Left lung (tissue), 14 donors: ENCODE data around the gene NCK1. TPM values are rescaled to one million over a fixed set of nuclear protein-coding genes. Genes with fewer than 3 reads are reported as not detected.

Experiments
- ATAC-seq: fragments of 200-7000 bp; cut with Tn5 transposase; one replicate; pipeline ENCODE4 v1.9.1; 2020; ENCODE audit warnings: moderate library complexity
- DNase-seq, 4 donors: peaks; one replicate each; pipeline ENCODE4 v3.0.0-alpha.2; 2013 to 2020
- H3K27ac ChIP-seq, 2 donors: fragments of 200-600 bp; sonication (generic) in 1 of 2; one replicate each; pipeline versions ENCODE4 v1.5.0 to v1.8.0; 2020 to 2021
- H3K27me3 ChIP-seq, 2 donors: fragments of 200-600 bp; sonication (generic) in 1 of 2; one replicate each; pipeline versions ENCODE4 v1.5.0 to v1.8.0; 2020 to 2021
- H3K36me3 ChIP-seq, 2 donors: fragments of 200-600 bp; sonication (generic) in 1 of 2; one replicate each; pipeline versions ENCODE4 v1.5.0 to v1.8.0; 2020 to 2021
- H3K4me1 ChIP-seq, 2 donors: fragments of 200-600 bp; one replicate each; pipeline ENCODE4 v1.8.0; 2021
- H3K4me3 ChIP-seq, 2 donors: fragments of 200-600 bp; sonication (generic) in 1 of 2; one replicate each; pipeline versions ENCODE4 v1.5.0 to v1.8.0; 2020 to 2021; ENCODE audit warnings: mild to moderate bottlenecking in 1 of 2
- H3K9me3 ChIP-seq, 2 donors: fragments of 200-600 bp; sonication (generic) in 1 of 2; one replicate each; pipeline versions ENCODE4 v1.5.0 to v1.8.0; 2020 to 2021
- intact Hi-C, 2 donors: fragments of 100-400 bp; cut with DNase I; formaldehyde crosslinking; loops; one replicate each; pipeline versions ENCODE4 v1.11.2 to v1.14.2; 2022
- long read RNA-seq, 12 donors: library from polyadenylated mRNA in 2 of 12; unstranded in 2 of 12; transcript quantifications; one replicate each; pipeline ENCODE4 v2.0.0 and lab custom pipeline, GENCODE V29; 2019 to 2026
- polyA plus RNA-seq, 6 donors: library from polyadenylated mRNA; unstranded; fragments of 120-200 nt; gene quantifications; one replicate each; pipeline ENCODE4 v1.2.1, GENCODE V29; 2013; ENCODE audit not compliant: insufficient read length in 6 of 6
- total RNA-seq, 2 donors: library from RNA; stranded (reverse); fragmentation: NEBNext Ultra II Directional; extraction: Animal tissue kit (Norgen Biotek cat#: 25700); gene quantifications; one replicate each; pipeline ENCODE4 v1.2.1, GENCODE V29; 2021
- TF ChIP-seq, protein P1 (sequence below), 2 donors: fragments of 200-600 bp; sonication (generic) in 1 of 2; IDR thresholded peaks; one replicate each; pipeline versions ENCODE4 v1.5.0 to v1.8.0; 2021; ENCODE audit warnings: antibody characterized with exemption in 2 of 2
- donor health status: DM: no; HTN: yes; CAD: no.
- donor health status: DM: no; HTN: no; CAD: no.

The NCK1 gene
- 10 to 100 TPM; 31.9 to 51.7 TPM for total RNA-seq
- 10 to 100 TPM; 41.4 to 54.6 (median 47.7) TPM for polyA plus RNA-seq
- long read RNA-seq, donor 1, transcript NCK1-201 (4 exons, 1,937 nt): major isoform, 10 of 19 reads
- long read RNA-seq, donor 1, partial matches to known transcripts: 5 of 19 reads
- long read RNA-seq, donor 1, other reads (novel, unspliced or antisense): 0 of 19 reads
- long read RNA-seq, donor 2, transcript NCK1-201 (4 exons, 1,937 nt): major isoform, 8 of 31 reads
- long read RNA-seq, donor 2, partial matches to known transcripts: 20 of 31 reads
- long read RNA-seq, donor 2, other reads (novel, unspliced or antisense): 0 of 31 reads
- long read RNA-seq, donor 3, transcript NCK1-201 (4 exons, 1,937 nt): major isoform, 8 of 10 reads
- long read RNA-seq, donor 3, partial matches to known transcripts: 0 of 10 reads
- long read RNA-seq, donor 3, other reads (novel, unspliced or antisense): 0 of 10 reads
- long read RNA-seq, donor 4, transcript NCK1-204 (3 exons, 2,403 nt): major isoform, 6 of 13 reads
- long read RNA-seq, donor 4, partial matches to known transcripts: 0 of 13 reads
- long read RNA-seq, donor 4, other reads (novel, unspliced or antisense): 1 of 13 reads
- long read RNA-seq, donor 5, transcript NCK1-201 (4 exons, 1,937 nt): major isoform, 8 of 12 reads
- long read RNA-seq, donor 5, partial matches to known transcripts: 0 of 12 reads
- long read RNA-seq, donor 5, other reads (novel, unspliced or antisense): 0 of 12 reads
- long read RNA-seq, donor 6, transcript NCK1-201 (4 exons, 1,937 nt): major isoform, 7 of 14 reads
- long read RNA-seq, donor 6, partial matches to known transcripts: 5 of 14 reads
- long read RNA-seq, donor 6, other reads (novel, unspliced or antisense): 0 of 14 reads
- long read RNA-seq, donor 7, transcript NCK1-201 (4 exons, 1,937 nt): major isoform, 8 of 14 reads
- long read RNA-seq, donor 7, partial matches to known transcripts: 5 of 14 reads
- long read RNA-seq, donor 7, other reads (novel, unspliced or antisense): 0 of 14 reads
- long read RNA-seq, donor 8, partial matches to known transcripts: 0 of 5 reads
- long read RNA-seq, donor 8, other reads (novel, unspliced or antisense): 0 of 5 reads
- long read RNA-seq, donor 9: 0 reads
- long read RNA-seq, donor 10, partial matches to known transcripts: 0 of 5 reads
- long read RNA-seq, donor 10, other reads (novel, unspliced or antisense): 2 of 5 reads
- long read RNA-seq, donor 11, transcript NCK1-201 (4 exons, 1,937 nt): major isoform, 7 of 9 reads
- long read RNA-seq, donor 11, partial matches to known transcripts: 0 of 9 reads
- long read RNA-seq, donor 11, other reads (novel, unspliced or antisense): 0 of 9 reads
- long read RNA-seq, donor 12, transcript NCK1-201 (4 exons, 1,937 nt): major isoform, 5 of 5 reads
- long read RNA-seq, donor 12, partial matches to known transcripts: 0 of 5 reads
- long read RNA-seq, donor 12, other reads (novel, unspliced or antisense): 0 of 5 reads

DNA sequence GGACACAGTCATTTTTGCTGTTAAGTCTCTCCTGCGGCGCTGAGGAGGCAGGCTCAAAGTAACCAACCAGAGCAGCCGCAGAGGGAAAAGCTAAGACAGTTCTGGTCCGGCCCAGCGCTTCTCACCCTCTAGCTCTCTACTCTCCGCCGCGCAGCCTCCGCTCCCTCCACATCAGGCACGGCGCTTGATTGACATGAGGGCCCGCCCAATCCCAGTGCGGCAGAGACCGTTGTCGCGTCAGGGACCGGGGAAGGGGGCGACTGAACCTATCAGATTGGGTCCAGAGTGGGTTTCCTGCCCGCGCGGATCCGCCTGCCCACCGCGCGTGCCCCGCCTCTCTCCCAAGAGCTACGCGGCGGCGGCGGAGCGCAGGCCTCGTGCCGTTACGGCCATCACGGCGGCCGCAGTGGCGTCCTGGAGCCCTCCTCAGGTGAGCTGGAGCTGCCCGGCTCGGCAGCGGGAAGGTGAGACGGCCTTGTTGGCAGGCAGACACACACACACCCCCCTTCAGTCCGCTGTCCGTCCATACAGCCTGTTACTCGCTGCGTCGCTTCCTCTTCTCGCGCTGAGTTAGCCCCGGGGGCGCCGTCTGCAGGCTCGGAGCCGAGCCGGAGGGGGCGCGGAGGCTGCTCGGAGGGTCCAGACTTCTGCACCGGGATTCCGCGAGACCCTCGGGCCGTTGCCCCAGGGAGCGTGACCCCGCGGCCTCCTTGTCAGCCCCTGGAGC lies at the start of gene NCK1:
Gene NCK1 (plus strand): TSS at position 319 of the 727 bp plus-strand sequence. CDS start 65,794 bp downstream, outside the sequence.
- TF ChIP-seq, protein P1, sequence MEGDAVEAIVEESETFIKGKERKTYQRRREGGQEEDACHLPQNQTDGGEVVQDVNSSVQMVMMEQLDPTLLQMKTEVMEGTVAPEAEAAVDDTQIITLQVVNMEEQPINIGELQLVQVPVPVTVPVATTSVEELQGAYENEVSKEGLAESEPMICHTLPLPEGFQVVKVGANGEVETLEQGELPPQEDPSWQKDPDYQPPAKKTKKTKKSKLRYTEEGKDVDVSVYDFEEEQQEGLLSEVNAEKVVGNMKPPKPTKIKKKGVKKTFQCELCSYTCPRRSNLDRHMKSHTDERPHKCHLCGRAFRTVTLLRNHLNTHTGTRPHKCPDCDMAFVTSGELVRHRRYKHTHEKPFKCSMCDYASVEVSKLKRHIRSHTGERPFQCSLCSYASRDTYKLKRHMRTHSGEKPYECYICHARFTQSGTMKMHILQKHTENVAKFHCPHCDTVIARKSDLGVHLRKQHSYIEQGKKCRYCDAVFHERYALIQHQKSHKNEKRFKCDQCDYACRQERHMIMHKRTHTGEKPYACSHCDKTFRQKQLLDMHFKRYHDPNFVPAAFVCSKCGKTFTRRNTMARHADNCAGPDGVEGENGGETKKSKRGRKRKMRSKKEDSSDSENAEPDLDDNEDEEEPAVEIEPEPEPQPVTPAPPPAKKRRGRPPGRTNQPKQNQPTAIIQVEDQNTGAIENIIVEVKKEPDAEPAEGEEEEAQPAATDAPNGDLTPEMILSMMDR (IDR thresholded peaks at IDR 0.05): no peak
- Histone ChIP-seq H3K27me3 (no peaks in the 10 kb centered on the region), H3K36me3 (no peaks in the 10 kb centered on the region), H3K4me3 (peak within 1 kb of the TSS; percentile 86 to 90), H3K4me1 (peaks cover 0 to 38% of the 10 kb centered on the region in 2 donors), H3K9me3 (no peaks in the 10 kb centered on the region), H3K27ac (peak within 1 kb of the TSS; percentile 96 to 98)
- intact Hi-C loops: no loop called here
- ATAC-seq (peak; percentile 98), DNase-seq (peak; percentile 97 to 99 (median 98))

DNA sequence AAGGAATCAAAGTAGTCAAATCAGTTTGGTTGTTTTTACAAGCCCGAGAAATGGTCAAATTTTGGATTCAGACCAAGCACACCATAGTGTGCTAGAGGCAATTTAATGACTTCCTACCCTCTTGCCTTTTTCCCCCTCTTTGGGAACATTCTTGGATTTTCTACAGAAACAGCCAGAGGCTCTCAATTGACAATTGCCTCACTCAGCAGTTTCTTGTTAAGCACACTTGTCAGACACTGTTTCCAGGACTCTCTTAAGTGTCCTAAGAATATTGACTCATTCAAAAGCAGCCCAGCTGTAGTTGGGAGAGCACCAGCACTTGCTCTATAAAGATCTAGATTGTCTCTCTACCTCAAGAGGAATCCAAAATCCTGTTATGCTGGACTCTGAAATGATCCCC lies 44.6 kb upstream of the NCK1 start:
- no peaks in the 10 kb centered on the region for H3K9me3 ChIP-seq
- peaks cover 0 to 27% of the 10 kb centered on the region in 2 donors for H3K4me1 ChIP-seq
- ATAC-seq (peak; percentile 58), DNase-seq (peak in 2 of 4 donors; percentile 80 to 85)
- TF ChIP-seq, protein P1 (IDR thresholded peaks at IDR 0.05): no peak
- H3K4me3 ChIP-seq: no peak overlapping the region
- intact Hi-C loops: no loop called here
- H3K36me3 ChIP-seq: no peaks in the 10 kb centered on the region
- H3K27me3 ChIP-seq: peaks cover 0 to 40% of the 10 kb centered on the region in 2 donors
- no peak overlapping the region for H3K27ac ChIP-seq

DNA sequence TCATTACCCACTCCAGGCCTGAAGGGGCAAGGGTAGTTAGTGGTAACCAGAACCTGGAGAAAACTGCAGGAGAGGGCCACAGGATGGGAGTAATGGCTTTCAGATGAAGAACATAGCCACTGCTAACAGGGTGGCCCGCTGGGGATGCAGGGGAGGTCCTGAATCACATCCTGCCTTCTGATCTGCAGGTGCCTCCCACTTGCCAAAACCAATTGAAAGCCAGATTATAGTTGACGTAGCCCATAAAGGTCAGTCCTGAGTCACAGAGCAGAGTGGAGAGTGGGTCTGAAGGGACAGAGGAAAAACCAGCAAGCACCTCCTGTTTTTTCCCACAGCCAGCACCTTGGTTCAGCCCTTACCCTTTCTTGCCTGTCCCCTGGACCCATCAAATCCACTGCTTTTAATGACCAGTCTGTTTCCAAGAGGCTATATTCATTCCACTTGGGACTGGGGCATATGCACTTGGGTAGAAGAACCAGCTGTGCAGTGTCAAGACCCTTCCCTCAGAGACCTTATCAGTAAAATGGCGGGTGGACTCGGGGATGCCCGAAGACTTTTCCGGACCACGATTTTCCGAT lies 43.7 kb upstream of the NCK1 start:
- DNase-seq: peak in 1 of 4 donors; percentile 36
- Histone ChIP-seq H3K36me3 (no peaks in the 10 kb centered on the region), H3K4me1 (peaks cover 0 to 27% of the 10 kb centered on the region in 2 donors), H3K9me3 (no peaks in the 10 kb centered on the region), H3K27me3 (peaks cover 0 to 40% of the 10 kb centered on the region in 2 donors), H3K27ac (peak overlapping the region; percentile 73 to 87), H3K4me3 (peak overlapping the region; percentile 51 to 61)
- peak; percentile 61 for ATAC-seq
- intact Hi-C loops: no loop called here
- TF ChIP-seq, protein P1 (IDR thresholded peaks at IDR 0.05): no peak

DNA sequence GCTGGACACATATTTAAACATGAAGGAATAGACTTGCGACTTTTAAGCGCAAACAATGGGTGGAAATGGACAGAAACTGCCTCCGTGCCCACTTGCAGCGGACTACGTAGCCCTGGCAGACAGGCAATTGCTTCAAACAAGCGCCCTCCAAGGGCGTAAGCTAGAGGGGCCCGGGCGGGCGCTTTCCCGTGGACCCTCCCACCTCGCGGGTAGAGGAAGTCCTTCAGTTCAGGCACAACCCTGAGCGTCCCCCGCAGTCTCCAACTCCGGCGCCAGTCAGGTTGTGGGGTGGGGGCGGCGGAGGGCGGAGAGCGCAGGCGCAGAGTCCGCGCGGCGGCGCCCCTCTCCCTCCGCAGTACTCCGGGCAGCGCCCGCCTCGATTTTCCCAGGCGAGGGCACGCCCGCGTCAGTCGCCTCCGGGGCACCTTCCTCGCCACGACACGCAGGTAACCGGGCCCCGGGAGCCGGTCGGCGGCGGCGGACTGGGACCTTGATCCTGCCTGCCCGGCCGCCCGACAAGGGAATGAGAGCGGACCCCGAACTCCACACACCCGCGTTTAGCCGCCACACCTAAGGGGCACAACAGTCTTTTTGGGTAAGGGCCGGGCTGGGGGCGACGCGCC lies 43.1 kb upstream of the NCK1 start, which contains the start of gene SLC35G2:
Gene SLC35G2 (plus strand): TSS at position 358 of the 623 bp plus-strand sequence. CDS start 35,335 bp downstream, outside the sequence.
- H3K9me3 ChIP-seq: peaks cover 0 to 2% of the 10 kb centered on the region in 2 donors
- no peaks in the 10 kb centered on the region for H3K36me3 ChIP-seq
- DNase-seq (peak; percentile 32 to 83 (median 54)), ATAC-seq (peak; percentile 76)
- peak within 1 kb of the TSS; percentile 73 to 87 for H3K27ac ChIP-seq
- TF ChIP-seq, protein P1 (IDR thresholded peaks at IDR 0.05): no peak
- intact Hi-C loops: no loop called here
- peaks cover 0 to 27% of the 10 kb centered on the region in 2 donors for H3K4me1 ChIP-seq
- H3K27me3 ChIP-seq: peaks cover 0 to 40% of the 10 kb centered on the region in 2 donors
- peak within 1 kb of the TSS; percentile 51 to 61 for H3K4me3 ChIP-seq
